DMS79 treated with DMSO at 0.1 percent for 48 hours (cell line): ENCODE results near the gene NCBP3.
A peak's percentile ranks its signal among the peaks of the same experiment; 100 is the strongest.

Experiments
- DNase-seq: peaks from one replicate; lab custom pipeline; 2025; lab: John Stamatoyannopoulos, UW

Gene NCBP3

GRCh38 chr17:3845621-3846436 lies at the start of gene NCBP3:
Gene NCBP3 (minus strand): TSS chr17:3846246. CDS start chr17:3846223, 23 bp downstream.
- DNase-seq: peak; percentile 83

- no peak for DNase-seq
Measured at GRCh38 chr17:3895354-3895753, 49.3 kb upstream of the NCBP3 start.

- DNase-seq: no peak
Measured at GRCh38 chr17:3894911-3895343, 48.9 kb upstream of the NCBP3 start.

GRCh38 chr17:3894188-3894587 lies 48.1 kb upstream of the NCBP3 start:
- DNase-seq: no peak

- DNase-seq: no peak
Measured at GRCh38 chr17:3893720-3894116, 47.7 kb upstream of the NCBP3 start.

GRCh38 chr17:3893003-3893719 lies 47.1 kb upstream of the NCBP3 start, which contains the start of gene CAMKK1:
Gene CAMKK1 (minus strand): TSS chr17:3893053. CDS start chr17:3885687, 7,366 bp downstream.
- peak; percentile 79 for DNase-seq

GRCh38 chr17:3892095-3892998 lies 46.3 kb upstream of the NCBP3 start:
- peak; percentile 24 for DNase-seq

GRCh38 chr17:3891626-3892094 lies 45.6 kb upstream of the NCBP3 start:
- DNase-seq: no peak

- no peak for DNase-seq
Measured at GRCh38 chr17:3890878-3891219, 44.8 kb upstream of the NCBP3 start.

- peak; percentile 29 for DNase-seq
Measured at GRCh38 chr17:3890082-3890877, 44.2 kb upstream of the NCBP3 start.

GRCh38 chr17:3889325-3890012 lies 43.4 kb upstream of the NCBP3 start:
- DNase-seq: no peak

- DNase-seq: peak; percentile 86
Measured at GRCh38 chr17:3888343-3889171, 42.5 kb upstream of the NCBP3 start.

- no peak for DNase-seq
Measured at GRCh38 chr17:3887804-3888203, 41.8 kb upstream of the NCBP3 start.

GRCh38 chr17:3887394-3887793 lies 41.3 kb upstream of the NCBP3 start:
- no peak for DNase-seq

- DNase-seq: no peak
Measured at GRCh38 chr17:3886776-3887175, 40.7 kb upstream of the NCBP3 start.

GRCh38 chr17:3885970-3886369 lies 39.9 kb upstream of the NCBP3 start:
- DNase-seq: no peak

GRCh38 chr17:3885271-3885670 lies 39.2 kb upstream of the NCBP3 start:
- DNase-seq: no peak

- DNase-seq: no peak
Measured at GRCh38 chr17:3884188-3884587, 38.1 kb upstream of the NCBP3 start.

- DNase-seq: no peak
Measured at GRCh38 chr17:3882276-3882675, 36.2 kb upstream of the NCBP3 start.

- DNase-seq: no peak
Measured at GRCh38 chr17:3880983-3881382, 34.9 kb upstream of the NCBP3 start.
